NCI-H1105 treated with DMSO at 0.1 percent for 48 hours (cell line): ENCODE results near the gene ACTN4.
"Not testable (repeated sequence)": the region's sequence is repeated elsewhere in the genome, so short reads cannot be mapped to it uniquely, and the experiment has no call there.

Source experiments
- DNase-seq: peaks from one replicate; lab custom pipeline; 2025; lab: John Stamatoyannopoulos, UW

Gene ACTN4

GRCh38 chr19:38770228-38770948, 122.9 kb downstream of the ACTN4 start:
- DNase-seq: not testable (repeated sequence)

GRCh38 chr19:38770949-38771275, 123.5 kb downstream of the ACTN4 start:
- not testable (repeated sequence) for DNase-seq

GRCh38 chr19:38771569-38771968, 124.1 kb downstream of the ACTN4 start:
- DNase-seq: not testable (repeated sequence)

GRCh38 chr19:38773469-38774177, 126.2 kb downstream of the ACTN4 start, which contains the start of gene LGALS7:
Gene LGALS7, minus strand, starts transcription at chr19:38773517. Its CDS starts 25 bp downstream, at chr19:38773492.
- DNase-seq: no peak

- no peak for DNase-seq
Observed at GRCh38 chr19:38774181-38774950, 126.9 kb downstream of the ACTN4 start.

GRCh38 chr19:38778733-38779132, 131.3 kb downstream of the ACTN4 start:
- no peak for DNase-seq

- DNase-seq: no peak
Observed at GRCh38 chr19:38780443-38780842, 133.0 kb downstream of the ACTN4 start.

- no peak for DNase-seq
Observed at GRCh38 chr19:38781058-38781457, 133.6 kb downstream of the ACTN4 start.
